Islet precursor cell (in vitro differentiated cells): ENCODE data around the gene BCORL1.
A peak's percentile ranks its signal among the peaks of the same experiment; 100 is the strongest.

Source experiments
- DNase-seq: peaks from one replicate; pipeline ENCODE4 v3.0.0-alpha.2; 2018

Gene BCORL1

GRCh38 chrX:130060122-130061069, 78.0 kb downstream of the BCORL1 start:
- peak; percentile 83 for DNase-seq

GRCh38 chrX:130066975-130067615, 84.7 kb downstream of the BCORL1 start:
- DNase-seq = no peak

- DNase-seq = no peak
These were observed 89.3 kb downstream of the BCORL1 start for GRCh38 chrX:130071611-130072344.

GRCh38 chrX:130072345-130072740, 89.9 kb downstream of the BCORL1 start:
- no peak for DNase-seq

GRCh38 chrX:130075777-130076176, 93.3 kb downstream of the BCORL1 start:
- no peak for DNase-seq

- DNase-seq = peak; percentile 71
These were observed 97.5 kb downstream of the BCORL1 start for GRCh38 chrX:130079824-130080406.

- no peak for DNase-seq
These were observed 98.4 kb downstream of the BCORL1 start for GRCh38 chrX:130080791-130081367.

- no peak for DNase-seq
These were observed 99.1 kb downstream of the BCORL1 start for GRCh38 chrX:130081421-130082045.

GRCh38 chrX:130082244-130083106, 100.0 kb downstream of the BCORL1 start:
- no peak for DNase-seq

GRCh38 chrX:130083107-130083490, 100.7 kb downstream of the BCORL1 start:
- DNase-seq = peak; percentile 64

GRCh38 chrX:130083656-130084382, 101.4 kb downstream of the BCORL1 start:
- no peak for DNase-seq

GRCh38 chrX:130084631-130085237, 102.3 kb downstream of the BCORL1 start:
- no peak for DNase-seq

GRCh38 chrX:130085551-130086446, 103.4 kb downstream of the BCORL1 start:
- DNase-seq = no peak

GRCh38 chrX:130086447-130087206, 104.2 kb downstream of the BCORL1 start:
- no peak for DNase-seq

GRCh38 chrX:130090364-130090763, 107.9 kb downstream of the BCORL1 start:
- DNase-seq = no peak

- DNase-seq = no peak
These were observed 109.6 kb downstream of the BCORL1 start for GRCh38 chrX:130091980-130092522.

- no peak for DNase-seq
These were observed 110.8 kb downstream of the BCORL1 start for GRCh38 chrX:130093271-130093670.

- no peak for DNase-seq
These were observed 112.3 kb downstream of the BCORL1 start for GRCh38 chrX:130094696-130095095.
